ENCODE measurements around the gene IGFBPL1. TPM values are rescaled to one million over a fixed set of nuclear protein-coding genes. Genes with fewer than 3 reads are reported as not detected.

Gene IGFBPL1
- total and polyA plus RNA-seq, 5 donors from 2014 or later, result not detected

Other genes starting within 250 kb of the IGFBPL1 start
- gene ALDH1B1, start 31.8 kb downstream of the IGFBPL1 start, total RNA-seq, result 1.7 TPM
- gene ALDH1B1, start 31.8 kb downstream of the IGFBPL1 start, polyA plus RNA-seq, result 10 to 100 TPM in 1 of 4 donors, 1 to 10 TPM in 3; 8.0 to 11.8 (median 9.4) TPM
- 10.9 TPM for gene ANKRD18A, start 196.1 kb upstream of the IGFBPL1 start, total RNA-seq
- gene ANKRD18A, start 196.1 kb upstream of the IGFBPL1 start, polyA plus RNA-seq, result 1 to 10 TPM in 1 of 4 donors, under 1 TPM in 3; 0.21 to 1.8 (median 0.44) TPM